Measurements from ENCODE around the gene CEACAM16.

DNA sequence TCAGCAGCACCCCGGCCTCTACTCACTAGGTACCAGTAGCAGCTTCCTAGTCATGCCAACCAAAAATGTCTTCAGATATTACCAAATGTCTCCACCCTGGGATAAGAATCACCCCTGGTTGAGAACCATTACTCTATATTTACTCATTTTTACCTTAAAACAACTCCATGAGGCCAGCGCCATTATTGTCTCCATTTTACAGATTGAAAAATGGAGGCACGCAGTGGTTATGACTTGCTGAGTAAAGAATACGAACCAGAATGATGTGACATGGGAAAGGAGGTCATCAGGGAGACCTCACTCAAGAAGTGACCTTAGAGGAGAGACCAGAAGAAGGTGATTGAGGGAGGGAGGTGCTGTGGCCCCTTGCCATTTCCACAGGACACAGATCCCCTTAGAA lies 25.4 kb upstream of the CEACAM16 start:
- TF ChIP-seq, protein P1, sequence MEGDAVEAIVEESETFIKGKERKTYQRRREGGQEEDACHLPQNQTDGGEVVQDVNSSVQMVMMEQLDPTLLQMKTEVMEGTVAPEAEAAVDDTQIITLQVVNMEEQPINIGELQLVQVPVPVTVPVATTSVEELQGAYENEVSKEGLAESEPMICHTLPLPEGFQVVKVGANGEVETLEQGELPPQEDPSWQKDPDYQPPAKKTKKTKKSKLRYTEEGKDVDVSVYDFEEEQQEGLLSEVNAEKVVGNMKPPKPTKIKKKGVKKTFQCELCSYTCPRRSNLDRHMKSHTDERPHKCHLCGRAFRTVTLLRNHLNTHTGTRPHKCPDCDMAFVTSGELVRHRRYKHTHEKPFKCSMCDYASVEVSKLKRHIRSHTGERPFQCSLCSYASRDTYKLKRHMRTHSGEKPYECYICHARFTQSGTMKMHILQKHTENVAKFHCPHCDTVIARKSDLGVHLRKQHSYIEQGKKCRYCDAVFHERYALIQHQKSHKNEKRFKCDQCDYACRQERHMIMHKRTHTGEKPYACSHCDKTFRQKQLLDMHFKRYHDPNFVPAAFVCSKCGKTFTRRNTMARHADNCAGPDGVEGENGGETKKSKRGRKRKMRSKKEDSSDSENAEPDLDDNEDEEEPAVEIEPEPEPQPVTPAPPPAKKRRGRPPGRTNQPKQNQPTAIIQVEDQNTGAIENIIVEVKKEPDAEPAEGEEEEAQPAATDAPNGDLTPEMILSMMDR (IDR thresholded peaks at IDR 0.05; ENCODE audit: poor library complexity, severe bottlenecking): no peak
- TF ChIP-seq EP300 (conservative IDR thresholded peaks at IDR 0.05; ENCODE audit: poor library complexity, severe bottlenecking): no peak
- TF ChIP-seq RAD21 (conservative IDR thresholded peaks at IDR 0.05): no peak
- no peak for TF ChIP-seq TAF1 (IDR thresholded peaks at IDR 0.05; ENCODE audit: low read depth)
- TF ChIP-seq EZH2 (IDR thresholded peaks at IDR 0.05; ENCODE audit: borderline replicate concordance, insufficient read depth, low read length, poor library complexity, severe bottlenecking): no peak
- TF ChIP-seq, protein P2, sequence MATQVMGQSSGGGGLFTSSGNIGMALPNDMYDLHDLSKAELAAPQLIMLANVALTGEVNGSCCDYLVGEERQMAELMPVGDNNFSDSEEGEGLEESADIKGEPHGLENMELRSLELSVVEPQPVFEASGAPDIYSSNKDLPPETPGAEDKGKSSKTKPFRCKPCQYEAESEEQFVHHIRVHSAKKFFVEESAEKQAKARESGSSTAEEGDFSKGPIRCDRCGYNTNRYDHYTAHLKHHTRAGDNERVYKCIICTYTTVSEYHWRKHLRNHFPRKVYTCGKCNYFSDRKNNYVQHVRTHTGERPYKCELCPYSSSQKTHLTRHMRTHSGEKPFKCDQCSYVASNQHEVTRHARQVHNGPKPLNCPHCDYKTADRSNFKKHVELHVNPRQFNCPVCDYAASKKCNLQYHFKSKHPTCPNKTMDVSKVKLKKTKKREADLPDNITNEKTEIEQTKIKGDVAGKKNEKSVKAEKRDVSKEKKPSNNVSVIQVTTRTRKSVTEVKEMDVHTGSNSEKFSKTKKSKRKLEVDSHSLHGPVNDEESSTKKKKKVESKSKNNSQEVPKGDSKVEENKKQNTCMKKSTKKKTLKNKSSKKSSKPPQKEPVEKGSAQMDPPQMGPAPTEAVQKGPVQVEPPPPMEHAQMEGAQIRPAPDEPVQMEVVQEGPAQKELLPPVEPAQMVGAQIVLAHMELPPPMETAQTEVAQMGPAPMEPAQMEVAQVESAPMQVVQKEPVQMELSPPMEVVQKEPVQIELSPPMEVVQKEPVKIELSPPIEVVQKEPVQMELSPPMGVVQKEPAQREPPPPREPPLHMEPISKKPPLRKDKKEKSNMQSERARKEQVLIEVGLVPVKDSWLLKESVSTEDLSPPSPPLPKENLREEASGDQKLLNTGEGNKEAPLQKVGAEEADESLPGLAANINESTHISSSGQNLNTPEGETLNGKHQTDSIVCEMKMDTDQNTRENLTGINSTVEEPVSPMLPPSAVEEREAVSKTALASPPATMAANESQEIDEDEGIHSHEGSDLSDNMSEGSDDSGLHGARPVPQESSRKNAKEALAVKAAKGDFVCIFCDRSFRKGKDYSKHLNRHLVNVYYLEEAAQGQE (IDR thresholded peaks at IDR 0.05; ENCODE audit: borderline replicate concordance): no peak
- TF ChIP-seq POLR2AphosphoS5 (IDR thresholded peaks at IDR 0.05): no peak
- TF ChIP-seq MXI1 (conservative IDR thresholded peaks at IDR 0.05; ENCODE audit: poor library complexity, severe bottlenecking): no peak
